Neural cell (in vitro differentiated cells): Measurements from ENCODE around the gene MYPOP.
A peak's percentile ranks its signal among the peaks of the same experiment; 100 is the strongest.

Experiments
- EP300 ChIP-seq: fragments of 450-650 bp; conservative IDR thresholded peaks from 2 replicates; pipeline ENCODE4 v1.6.1; 2014; ENCODE audit warnings: antibody characterized with exemption, mild to moderate bottlenecking, moderate library complexity; ENCODE audit not compliant: poor library complexity, severe bottlenecking
- EZH2 ChIP-seq: fragments of 200-600, 300-800 bp; shearing (Covaris generic), sonication (generic); IDR thresholded peaks from 2 replicates; pipeline ENCODE4 v1.6.1; 2014; ENCODE audit warnings: antibody characterized with exemption, low read length, borderline replicate concordance, mild to moderate bottlenecking; ENCODE audit not compliant: insufficient read depth, poor library complexity, severe bottlenecking
- POLR2AphosphoS5 ChIP-seq: IDR thresholded peaks from 2 replicates; pipeline ENCODE4 v1.6.1; 2012
- RAD21 ChIP-seq: fragments of 450-650 bp; conservative IDR thresholded peaks from 2 replicates; pipeline ENCODE4 v1.6.1; 2014; ENCODE audit warnings: antibody characterized with exemption, mild to moderate bottlenecking, moderate library complexity
- SMC3 ChIP-seq: fragments of 450-650 bp; conservative IDR thresholded peaks from 2 replicates; pipeline ENCODE4 v1.6.1; 2014; ENCODE audit warnings: antibody characterized with exemption, mild to moderate bottlenecking, moderate library complexity; ENCODE audit not compliant: poor library complexity
- TF ChIP-seq, protein P1 (sequence below): fragments of 450-650 bp; IDR thresholded peaks from 2 replicates; pipeline ENCODE4 v1.5.1; 2014; ENCODE audit warnings: antibody characterized with exemption, mild to moderate bottlenecking, moderate library complexity; ENCODE audit not compliant: poor library complexity, severe bottlenecking
- TF ChIP-seq, protein P2 (sequence below): IDR thresholded peaks from 2 replicates; pipeline ENCODE4 v1.6.1; 2012; ENCODE audit warnings: borderline replicate concordance

DNA sequence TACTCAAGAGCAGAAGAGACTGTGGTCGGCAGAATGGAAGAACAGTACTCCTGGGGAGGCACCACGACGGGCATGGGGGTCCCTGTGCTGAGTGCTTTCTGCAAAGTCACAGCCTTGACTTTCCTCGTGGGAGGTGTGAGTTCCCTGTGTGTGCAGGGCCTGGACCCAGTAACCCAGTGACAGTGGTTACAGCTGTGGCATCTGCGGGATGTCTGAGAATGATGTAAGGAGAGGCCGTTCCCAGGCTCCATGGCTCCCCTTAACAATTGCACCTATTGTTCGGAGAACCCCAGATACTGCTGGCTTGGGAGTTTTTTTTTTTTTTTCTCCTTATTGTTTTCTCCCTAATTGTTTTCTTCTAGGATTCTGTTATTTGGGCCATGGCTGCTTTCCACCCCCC, 17.3 kb upstream of the MYPOP start:
- TF ChIP-seq, protein P1, sequence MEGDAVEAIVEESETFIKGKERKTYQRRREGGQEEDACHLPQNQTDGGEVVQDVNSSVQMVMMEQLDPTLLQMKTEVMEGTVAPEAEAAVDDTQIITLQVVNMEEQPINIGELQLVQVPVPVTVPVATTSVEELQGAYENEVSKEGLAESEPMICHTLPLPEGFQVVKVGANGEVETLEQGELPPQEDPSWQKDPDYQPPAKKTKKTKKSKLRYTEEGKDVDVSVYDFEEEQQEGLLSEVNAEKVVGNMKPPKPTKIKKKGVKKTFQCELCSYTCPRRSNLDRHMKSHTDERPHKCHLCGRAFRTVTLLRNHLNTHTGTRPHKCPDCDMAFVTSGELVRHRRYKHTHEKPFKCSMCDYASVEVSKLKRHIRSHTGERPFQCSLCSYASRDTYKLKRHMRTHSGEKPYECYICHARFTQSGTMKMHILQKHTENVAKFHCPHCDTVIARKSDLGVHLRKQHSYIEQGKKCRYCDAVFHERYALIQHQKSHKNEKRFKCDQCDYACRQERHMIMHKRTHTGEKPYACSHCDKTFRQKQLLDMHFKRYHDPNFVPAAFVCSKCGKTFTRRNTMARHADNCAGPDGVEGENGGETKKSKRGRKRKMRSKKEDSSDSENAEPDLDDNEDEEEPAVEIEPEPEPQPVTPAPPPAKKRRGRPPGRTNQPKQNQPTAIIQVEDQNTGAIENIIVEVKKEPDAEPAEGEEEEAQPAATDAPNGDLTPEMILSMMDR: no peak
- TF ChIP-seq, protein P2, sequence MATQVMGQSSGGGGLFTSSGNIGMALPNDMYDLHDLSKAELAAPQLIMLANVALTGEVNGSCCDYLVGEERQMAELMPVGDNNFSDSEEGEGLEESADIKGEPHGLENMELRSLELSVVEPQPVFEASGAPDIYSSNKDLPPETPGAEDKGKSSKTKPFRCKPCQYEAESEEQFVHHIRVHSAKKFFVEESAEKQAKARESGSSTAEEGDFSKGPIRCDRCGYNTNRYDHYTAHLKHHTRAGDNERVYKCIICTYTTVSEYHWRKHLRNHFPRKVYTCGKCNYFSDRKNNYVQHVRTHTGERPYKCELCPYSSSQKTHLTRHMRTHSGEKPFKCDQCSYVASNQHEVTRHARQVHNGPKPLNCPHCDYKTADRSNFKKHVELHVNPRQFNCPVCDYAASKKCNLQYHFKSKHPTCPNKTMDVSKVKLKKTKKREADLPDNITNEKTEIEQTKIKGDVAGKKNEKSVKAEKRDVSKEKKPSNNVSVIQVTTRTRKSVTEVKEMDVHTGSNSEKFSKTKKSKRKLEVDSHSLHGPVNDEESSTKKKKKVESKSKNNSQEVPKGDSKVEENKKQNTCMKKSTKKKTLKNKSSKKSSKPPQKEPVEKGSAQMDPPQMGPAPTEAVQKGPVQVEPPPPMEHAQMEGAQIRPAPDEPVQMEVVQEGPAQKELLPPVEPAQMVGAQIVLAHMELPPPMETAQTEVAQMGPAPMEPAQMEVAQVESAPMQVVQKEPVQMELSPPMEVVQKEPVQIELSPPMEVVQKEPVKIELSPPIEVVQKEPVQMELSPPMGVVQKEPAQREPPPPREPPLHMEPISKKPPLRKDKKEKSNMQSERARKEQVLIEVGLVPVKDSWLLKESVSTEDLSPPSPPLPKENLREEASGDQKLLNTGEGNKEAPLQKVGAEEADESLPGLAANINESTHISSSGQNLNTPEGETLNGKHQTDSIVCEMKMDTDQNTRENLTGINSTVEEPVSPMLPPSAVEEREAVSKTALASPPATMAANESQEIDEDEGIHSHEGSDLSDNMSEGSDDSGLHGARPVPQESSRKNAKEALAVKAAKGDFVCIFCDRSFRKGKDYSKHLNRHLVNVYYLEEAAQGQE: no peak
- TF ChIP-seq EP300 (no peak), EZH2 (no peak), SMC3 (no peak), POLR2AphosphoS5 (peak; percentile 7), RAD21 (no peak)
